ENCODE results near the gene UNC5C. TPM values are rescaled to one million over a fixed set of nuclear protein-coding genes. Genes with fewer than 3 reads are reported as not detected.

UNC5C gene
- total and polyA plus RNA-seq, 2 of the 8 experiments (the other 6 are each of a cell fraction or from before 2014, with no cell fraction given) = 0.30 to 1.3 TPM

DNA sequence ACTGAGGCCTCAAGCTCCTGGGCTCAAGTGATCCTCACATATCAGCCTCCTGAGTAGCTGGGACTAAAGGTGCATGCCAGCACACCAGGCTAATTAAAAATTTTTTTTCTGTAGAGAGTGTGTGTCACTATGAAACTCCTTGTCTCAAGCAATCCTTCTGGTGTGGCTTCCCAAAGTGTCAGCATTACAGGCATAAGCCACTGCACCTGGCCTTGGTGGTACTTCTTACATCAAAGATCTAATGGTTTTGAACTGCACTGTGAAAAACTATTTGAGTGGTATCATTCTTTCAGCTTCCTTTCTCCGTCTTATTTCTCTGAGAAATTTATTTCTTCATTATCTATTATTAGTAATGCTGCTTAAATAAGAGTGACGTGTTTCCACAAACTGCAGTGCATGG lies 98.5 kb downstream of the UNC5C start (continued):
- TF ChIP-seq, protein P1, sequence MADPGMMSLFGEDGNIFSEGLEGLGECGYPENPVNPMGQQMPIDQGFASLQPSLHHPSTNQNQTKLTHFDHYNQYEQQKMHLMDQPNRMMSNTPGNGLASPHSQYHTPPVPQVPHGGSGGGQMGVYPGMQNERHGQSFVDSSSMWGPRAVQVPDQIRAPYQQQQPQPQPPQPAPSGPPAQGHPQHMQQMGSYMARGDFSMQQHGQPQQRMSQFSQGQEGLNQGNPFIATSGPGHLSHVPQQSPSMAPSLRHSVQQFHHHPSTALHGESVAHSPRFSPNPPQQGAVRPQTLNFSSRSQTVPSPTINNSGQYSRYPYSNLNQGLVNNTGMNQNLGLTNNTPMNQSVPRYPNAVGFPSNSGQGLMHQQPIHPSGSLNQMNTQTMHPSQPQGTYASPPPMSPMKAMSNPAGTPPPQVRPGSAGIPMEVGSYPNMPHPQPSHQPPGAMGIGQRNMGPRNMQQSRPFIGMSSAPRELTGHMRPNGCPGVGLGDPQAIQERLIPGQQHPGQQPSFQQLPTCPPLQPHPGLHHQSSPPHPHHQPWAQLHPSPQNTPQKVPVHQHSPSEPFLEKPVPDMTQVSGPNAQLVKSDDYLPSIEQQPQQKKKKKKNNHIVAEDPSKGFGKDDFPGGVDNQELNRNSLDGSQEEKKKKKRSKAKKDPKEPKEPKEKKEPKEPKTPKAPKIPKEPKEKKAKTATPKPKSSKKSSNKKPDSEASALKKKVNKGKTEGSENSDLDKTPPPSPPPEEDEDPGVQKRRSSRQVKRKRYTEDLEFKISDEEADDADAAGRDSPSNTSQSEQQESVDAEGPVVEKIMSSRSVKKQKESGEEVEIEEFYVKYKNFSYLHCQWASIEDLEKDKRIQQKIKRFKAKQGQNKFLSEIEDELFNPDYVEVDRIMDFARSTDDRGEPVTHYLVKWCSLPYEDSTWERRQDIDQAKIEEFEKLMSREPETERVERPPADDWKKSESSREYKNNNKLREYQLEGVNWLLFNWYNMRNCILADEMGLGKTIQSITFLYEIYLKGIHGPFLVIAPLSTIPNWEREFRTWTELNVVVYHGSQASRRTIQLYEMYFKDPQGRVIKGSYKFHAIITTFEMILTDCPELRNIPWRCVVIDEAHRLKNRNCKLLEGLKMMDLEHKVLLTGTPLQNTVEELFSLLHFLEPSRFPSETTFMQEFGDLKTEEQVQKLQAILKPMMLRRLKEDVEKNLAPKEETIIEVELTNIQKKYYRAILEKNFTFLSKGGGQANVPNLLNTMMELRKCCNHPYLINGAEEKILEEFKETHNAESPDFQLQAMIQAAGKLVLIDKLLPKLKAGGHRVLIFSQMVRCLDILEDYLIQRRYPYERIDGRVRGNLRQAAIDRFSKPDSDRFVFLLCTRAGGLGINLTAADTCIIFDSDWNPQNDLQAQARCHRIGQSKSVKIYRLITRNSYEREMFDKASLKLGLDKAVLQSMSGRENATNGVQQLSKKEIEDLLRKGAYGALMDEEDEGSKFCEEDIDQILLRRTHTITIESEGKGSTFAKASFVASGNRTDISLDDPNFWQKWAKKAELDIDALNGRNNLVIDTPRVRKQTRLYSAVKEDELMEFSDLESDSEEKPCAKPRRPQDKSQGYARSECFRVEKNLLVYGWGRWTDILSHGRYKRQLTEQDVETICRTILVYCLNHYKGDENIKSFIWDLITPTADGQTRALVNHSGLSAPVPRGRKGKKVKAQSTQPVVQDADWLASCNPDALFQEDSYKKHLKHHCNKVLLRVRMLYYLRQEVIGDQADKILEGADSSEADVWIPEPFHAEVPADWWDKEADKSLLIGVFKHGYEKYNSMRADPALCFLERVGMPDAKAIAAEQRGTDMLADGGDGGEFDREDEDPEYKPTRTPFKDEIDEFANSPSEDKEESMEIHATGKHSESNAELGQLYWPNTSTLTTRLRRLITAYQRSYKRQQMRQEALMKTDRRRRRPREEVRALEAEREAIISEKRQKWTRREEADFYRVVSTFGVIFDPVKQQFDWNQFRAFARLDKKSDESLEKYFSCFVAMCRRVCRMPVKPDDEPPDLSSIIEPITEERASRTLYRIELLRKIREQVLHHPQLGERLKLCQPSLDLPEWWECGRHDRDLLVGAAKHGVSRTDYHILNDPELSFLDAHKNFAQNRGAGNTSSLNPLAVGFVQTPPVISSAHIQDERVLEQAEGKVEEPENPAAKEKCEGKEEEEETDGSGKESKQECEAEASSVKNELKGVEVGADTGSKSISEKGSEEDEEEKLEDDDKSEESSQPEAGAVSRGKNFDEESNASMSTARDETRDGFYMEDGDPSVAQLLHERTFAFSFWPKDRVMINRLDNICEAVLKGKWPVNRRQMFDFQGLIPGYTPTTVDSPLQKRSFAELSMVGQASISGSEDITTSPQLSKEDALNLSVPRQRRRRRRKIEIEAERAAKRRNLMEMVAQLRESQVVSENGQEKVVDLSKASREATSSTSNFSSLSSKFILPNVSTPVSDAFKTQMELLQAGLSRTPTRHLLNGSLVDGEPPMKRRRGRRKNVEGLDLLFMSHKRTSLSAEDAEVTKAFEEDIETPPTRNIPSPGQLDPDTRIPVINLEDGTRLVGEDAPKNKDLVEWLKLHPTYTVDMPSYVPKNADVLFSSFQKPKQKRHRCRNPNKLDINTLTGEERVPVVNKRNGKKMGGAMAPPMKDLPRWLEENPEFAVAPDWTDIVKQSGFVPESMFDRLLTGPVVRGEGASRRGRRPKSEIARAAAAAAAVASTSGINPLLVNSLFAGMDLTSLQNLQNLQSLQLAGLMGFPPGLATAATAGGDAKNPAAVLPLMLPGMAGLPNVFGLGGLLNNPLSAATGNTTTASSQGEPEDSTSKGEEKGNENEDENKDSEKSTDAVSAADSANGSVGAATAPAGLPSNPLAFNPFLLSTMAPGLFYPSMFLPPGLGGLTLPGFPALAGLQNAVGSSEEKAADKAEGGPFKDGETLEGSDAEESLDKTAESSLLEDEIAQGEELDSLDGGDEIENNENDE (IDR thresholded peaks at IDR 0.05; ENCODE audit: insufficient replicate concordance, low read length) = no peak
- TF ChIP-seq BCL11A (IDR thresholded peaks at IDR 0.05; ENCODE audit: low read depth in 2 of 2, low read length in 2 of 2) (no peak), MAFK (IDR thresholded peaks at IDR 0.05; ENCODE audit: low read depth, low read length) (no peak), SIN3A (conservative IDR thresholded peaks at IDR 0.05 in 1 of 2, IDR thresholded peaks at IDR 0.05 in 1 of 2; ENCODE audit: low read depth in 1 of 2, low read length in 2 of 2) (no peak), SP4 (IDR thresholded peaks at IDR 0.05; ENCODE audit: low read length) (no peak)
